DND-41 (cell line): ENCODE data around the gene GRAMD2A.

ENCODE experiments used
- ATAC-seq: fragments of 200-7000 bp; cut with Tn5 transposase; 3 replicates; pipeline ENCODE4 v1.9.1; 2021; ENCODE audit warnings: low read depth; ENCODE audit not compliant: insufficient read depth
- DNase-seq: peaks from one replicate; pipeline ENCODE4 v3.0.0-alpha.2; 2020
- H2AFZ ChIP-seq: 2 replicates; pipeline ENCODE4 v1.6.0; 2012; ENCODE audit warnings: low read depth, low read length
- H3K27ac ChIP-seq: 2 replicates; pipeline ENCODE4 v1.5.1; 2012; ENCODE audit warnings: low read length, inconsistent platforms
- H3K27me3 ChIP-seq: fragments of 200-600 bp; sonication (generic); 2 replicates; pipeline ENCODE4 v1.6.0; 2012; ENCODE audit warnings: low read length, mild to moderate bottlenecking, inconsistent platforms; ENCODE audit not compliant: insufficient read depth, poor library complexity
- H3K36me3 ChIP-seq: 2 replicates; pipeline ENCODE4 v1.5.1; 2012; ENCODE audit warnings: low read length, inconsistent platforms; ENCODE audit not compliant: insufficient read depth
- H3K4me1 ChIP-seq: 2 replicates; pipeline ENCODE4 v1.5.1; 2012; ENCODE audit warnings: mild to moderate bottlenecking, low read length; ENCODE audit not compliant: insufficient read depth
- H3K4me2 ChIP-seq: 2 replicates; pipeline ENCODE4 v1.6.0; 2012; ENCODE audit warnings: mild to moderate bottlenecking, moderate library complexity, low read length, inconsistent platforms; ENCODE audit not compliant: insufficient read depth
- H3K4me3 ChIP-seq, 2 experiments: fragments of 200-600 bp in 1 of 2; shearing (Covaris generic) in 1 of 2; 2 replicates each; pipeline ENCODE4 v1.5.1; 2012 to 2016; ENCODE audit warnings: inconsistent platforms in 2 of 2, low read length in 2 of 2, mild to moderate bottlenecking in 2 of 2, low read depth in 1 of 2, moderate library complexity in 1 of 2
- H3K79me2 ChIP-seq: 2 replicates; pipeline ENCODE4 v1.6.0; 2012; ENCODE audit warnings: low read length, inconsistent platforms; ENCODE audit not compliant: insufficient read depth
- H3K9ac ChIP-seq: 2 replicates; pipeline ENCODE4 v1.6.0; 2012; ENCODE audit warnings: low read depth, mild to moderate bottlenecking, inconsistent platforms, low read length, moderate library complexity
- H3K9me3 ChIP-seq: 2 replicates; pipeline ENCODE4 v1.5.1; 2012; ENCODE audit warnings: low read length, moderate library complexity, mild to moderate bottlenecking, inconsistent platforms; ENCODE audit not compliant: insufficient read depth, severe bottlenecking
- H4K20me1 ChIP-seq: 2 replicates; pipeline ENCODE4 v1.6.0; 2012; ENCODE audit warnings: low read length; ENCODE audit not compliant: insufficient read depth
- EZH2 ChIP-seq: IDR thresholded peaks from 3 replicates; pipeline ENCODE4 v1.6.1; 2012; ENCODE audit warnings: borderline replicate concordance, low read depth, mild to moderate bottlenecking, moderate library complexity, low read length, inconsistent platforms; ENCODE audit not compliant: severe bottlenecking
- TF ChIP-seq, protein P1 (sequence below): IDR thresholded peaks from 2 replicates; pipeline ENCODE4 v1.5.1; 2012; ENCODE audit warnings: borderline replicate concordance, low read length, moderate library complexity, mild to moderate bottlenecking; ENCODE audit not compliant: poor library complexity, severe bottlenecking; ENCODE audit errors: extremely low read depth

GRAMD2A gene

DNA sequence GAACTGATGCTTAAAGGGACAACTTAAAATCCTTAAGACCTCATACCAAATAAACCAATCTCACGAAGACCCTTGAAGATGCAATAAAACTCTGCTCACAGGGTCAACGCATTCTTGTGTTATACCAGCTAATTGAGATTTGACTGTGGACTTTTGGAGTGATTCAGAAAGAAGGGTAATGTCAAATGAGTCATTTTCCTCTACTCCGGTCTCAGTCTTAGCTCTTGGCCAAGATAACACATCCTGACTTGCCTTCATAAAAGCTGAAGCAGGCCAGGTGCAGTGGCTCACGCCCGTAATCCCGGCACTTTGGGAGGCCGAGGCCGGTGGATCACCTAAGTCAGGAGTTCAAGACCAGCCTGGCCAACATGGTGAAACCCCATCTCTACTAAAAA lies 29.6 kb upstream of the GRAMD2A start:
- Histone ChIP-seq H3K36me3 (peaks cover 53% of the 10 kb centered on the region), H3K27ac (peak overlapping the region; percentile 62), H3K4me3 (peak overlapping the region in 1 of 2 experiments; percentile 57; a peak in 2 of 4 replicates), H3K79me2 (peaks cover 85% of the 10 kb centered on the region), H3K4me1 (peaks cover 61% of the 10 kb centered on the region), H2AFZ (no peak overlapping the region), H4K20me1 (peaks cover 67% of the 10 kb centered on the region), H3K4me2 (peak overlapping the region; percentile 98), H3K9ac (peak overlapping the region; percentile 91; the same call in 1 of the 2 replicates), H3K9me3 (no peaks in the 10 kb centered on the region), H3K27me3 (no peaks in the 10 kb centered on the region)
- DNase-seq (peak; percentile 8), ATAC-seq (no peak)
- no peak for TF ChIP-seq EZH2
- TF ChIP-seq, protein P1, sequence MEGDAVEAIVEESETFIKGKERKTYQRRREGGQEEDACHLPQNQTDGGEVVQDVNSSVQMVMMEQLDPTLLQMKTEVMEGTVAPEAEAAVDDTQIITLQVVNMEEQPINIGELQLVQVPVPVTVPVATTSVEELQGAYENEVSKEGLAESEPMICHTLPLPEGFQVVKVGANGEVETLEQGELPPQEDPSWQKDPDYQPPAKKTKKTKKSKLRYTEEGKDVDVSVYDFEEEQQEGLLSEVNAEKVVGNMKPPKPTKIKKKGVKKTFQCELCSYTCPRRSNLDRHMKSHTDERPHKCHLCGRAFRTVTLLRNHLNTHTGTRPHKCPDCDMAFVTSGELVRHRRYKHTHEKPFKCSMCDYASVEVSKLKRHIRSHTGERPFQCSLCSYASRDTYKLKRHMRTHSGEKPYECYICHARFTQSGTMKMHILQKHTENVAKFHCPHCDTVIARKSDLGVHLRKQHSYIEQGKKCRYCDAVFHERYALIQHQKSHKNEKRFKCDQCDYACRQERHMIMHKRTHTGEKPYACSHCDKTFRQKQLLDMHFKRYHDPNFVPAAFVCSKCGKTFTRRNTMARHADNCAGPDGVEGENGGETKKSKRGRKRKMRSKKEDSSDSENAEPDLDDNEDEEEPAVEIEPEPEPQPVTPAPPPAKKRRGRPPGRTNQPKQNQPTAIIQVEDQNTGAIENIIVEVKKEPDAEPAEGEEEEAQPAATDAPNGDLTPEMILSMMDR, result no peak

DNA sequence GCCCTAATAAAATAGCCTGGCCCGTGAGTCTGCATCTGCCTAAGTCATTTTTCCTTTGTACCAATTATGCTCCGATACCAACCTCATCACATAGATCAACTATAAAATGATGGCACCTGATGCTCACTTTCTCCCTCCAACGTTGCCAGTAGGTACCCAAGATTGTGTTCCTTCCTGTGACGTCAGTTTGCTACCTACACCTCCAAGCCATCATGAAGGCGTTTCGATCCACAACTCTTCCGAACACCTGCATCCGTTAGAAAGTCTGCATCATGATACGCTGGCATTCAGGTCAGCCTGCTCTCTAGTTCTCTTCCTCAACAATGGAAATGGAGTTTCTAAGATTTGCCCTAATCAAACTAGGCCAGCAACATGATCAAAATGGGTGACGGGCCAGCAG lies 25.7 kb upstream of the GRAMD2A start:
- DNase-seq (no peak), ATAC-seq (no peak)
- Histone ChIP-seq H3K27me3 (no peaks in the 10 kb centered on the region), H3K27ac (no peak overlapping the region; the same call in 1 of the 2 replicates), H3K9ac (no peak overlapping the region), H3K4me1 (peaks cover 39% of the 10 kb centered on the region), H3K36me3 (peaks cover 74% of the 10 kb centered on the region), H3K4me3 (no peak overlapping the region), H3K79me2 (peaks cover 97% of the 10 kb centered on the region), H3K9me3 (no peaks in the 10 kb centered on the region), H3K4me2 (no peak overlapping the region), H2AFZ (no peak overlapping the region), H4K20me1 (peaks cover 86% of the 10 kb centered on the region)
- TF ChIP-seq, protein P1, result no peak
- TF ChIP-seq EZH2, result no peak

DNA sequence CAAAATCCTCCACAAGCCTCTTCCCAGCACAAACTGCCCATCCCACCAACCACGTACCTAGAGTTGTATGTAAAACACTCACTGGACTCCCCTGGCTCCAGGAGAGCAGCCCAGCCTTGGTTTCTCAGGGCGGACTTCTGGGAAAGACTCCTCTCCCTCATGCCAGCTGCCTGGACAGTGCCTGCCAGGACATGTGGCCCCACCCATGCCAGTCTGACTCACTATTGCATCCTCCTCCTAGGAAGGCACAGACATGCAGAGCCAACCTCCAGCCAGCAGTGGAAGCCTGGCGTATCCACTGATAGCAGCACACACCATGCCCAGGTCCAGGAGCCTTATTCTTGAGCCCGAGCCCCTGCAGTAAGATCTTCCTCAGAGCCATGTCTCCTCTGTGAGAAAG lies 24.8 kb upstream of the GRAMD2A start:
- Histone ChIP-seq H3K4me2 (peak overlapping the region; percentile 20; the same call in 1 of the 2 replicates), H3K36me3 (peaks cover 79% of the 10 kb centered on the region), H3K27me3 (no peaks in the 10 kb centered on the region), H3K9me3 (no peaks in the 10 kb centered on the region), H3K9ac (no peak overlapping the region), H3K4me3 (no peak overlapping the region), H3K79me2 (peaks cover 89% of the 10 kb centered on the region), H4K20me1 (peaks cover 79% of the 10 kb centered on the region), H3K4me1 (peaks cover 30% of the 10 kb centered on the region), H2AFZ (no peak overlapping the region), H3K27ac (no peak overlapping the region)
- no peak for DNase-seq
- no peak for ATAC-seq
- TF ChIP-seq, protein P1, result no peak
- TF ChIP-seq EZH2, result no peak

DNA sequence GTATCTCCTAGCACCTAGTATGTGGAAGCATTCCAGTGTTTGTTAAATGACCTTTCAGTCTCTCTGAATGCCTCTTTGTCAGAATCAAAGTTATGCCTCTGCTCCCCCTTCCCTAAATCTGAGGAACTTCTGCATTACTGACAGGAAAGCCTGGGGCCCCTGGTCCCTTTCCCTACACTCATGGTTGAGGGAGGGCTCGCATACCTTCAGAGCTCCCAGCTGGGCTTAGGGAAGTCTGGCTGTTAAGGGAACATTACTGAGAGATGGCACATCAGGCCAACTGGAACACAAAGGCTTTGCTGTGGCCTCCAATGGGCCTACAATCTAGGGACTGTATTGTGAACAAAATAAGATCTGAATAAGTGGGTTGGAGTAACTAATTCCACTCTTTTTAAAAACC lies 23.1 kb upstream of the GRAMD2A start:
- no peak overlapping the region for H3K9ac ChIP-seq
- no peak for DNase-seq
- H3K4me2 ChIP-seq, result no peak overlapping the region
- H3K36me3 ChIP-seq, result peaks cover 92% of the 10 kb centered on the region
- H3K79me2 ChIP-seq, result peaks cover 83% of the 10 kb centered on the region
- no peaks in the 10 kb centered on the region for H3K9me3 ChIP-seq
- no peak overlapping the region for H3K27ac ChIP-seq
- ATAC-seq, result no peak
- H4K20me1 ChIP-seq, result peaks cover 74% of the 10 kb centered on the region
- TF ChIP-seq, protein P1, result no peak
- TF ChIP-seq EZH2, result no peak
- H3K4me3 ChIP-seq, result no peak overlapping the region
- peaks cover 13% of the 10 kb centered on the region for H3K4me1 ChIP-seq
- no peaks in the 10 kb centered on the region for H3K27me3 ChIP-seq
- no peak overlapping the region for H2AFZ ChIP-seq
